ENCODE measurements around the gene MYO7B.

Gene MYO7B

GRCh38 chr2:127607399-127607908 is 72.0 kb downstream of the MYO7B start:
- in situ Hi-C loops (cut with MboI; ENCODE audit: low sequenced_read_pairs): no loop called here

GRCh38 chr2:127608061-127609030 is 72.9 kb downstream of the MYO7B start:
- in situ Hi-C loops (cut with MboI; ENCODE audit: low sequenced_read_pairs): no loop called here

GRCh38 chr2:127609031-127609751 is 73.7 kb downstream of the MYO7B start:
- in situ Hi-C loops (cut with MboI; ENCODE audit: low sequenced_read_pairs): no loop called here

- in situ Hi-C loops (cut with MboI; ENCODE audit: low sequenced_read_pairs): no loop called here
These were observed 74.3 kb downstream of the MYO7B start for GRCh38 chr2:127609818-127610217.

- in situ Hi-C loops (cut with MboI; ENCODE audit: low sequenced_read_pairs): no loop called here
These were observed 75.1 kb downstream of the MYO7B start for GRCh38 chr2:127610561-127610960.

- in situ Hi-C loops (cut with MboI; ENCODE audit: low sequenced_read_pairs): no loop called here
These were observed 75.8 kb downstream of the MYO7B start for GRCh38 chr2:127611076-127611925.

- in situ Hi-C loops (cut with MboI; ENCODE audit: low sequenced_read_pairs): no loop called here
These were observed 76.8 kb downstream of the MYO7B start for GRCh38 chr2:127612111-127612822.

- in situ Hi-C loops (cut with MboI; ENCODE audit: low sequenced_read_pairs): no loop called here
These were observed 78.8 kb downstream of the MYO7B start for GRCh38 chr2:127614246-127614645.

- in situ Hi-C loops (cut with MboI; ENCODE audit: low sequenced_read_pairs): no loop called here
These were observed 79.2 kb downstream of the MYO7B start for GRCh38 chr2:127614731-127615130.

- in situ Hi-C loops (cut with MboI; ENCODE audit: low sequenced_read_pairs): no loop called here
These were observed 80.2 kb downstream of the MYO7B start for GRCh38 chr2:127615511-127616166.

GRCh38 chr2:127618551-127619202 is 83.2 kb downstream of the MYO7B start:
- in situ Hi-C loops (cut with MboI; ENCODE audit: low sequenced_read_pairs): no loop called here

GRCh38 chr2:127619203-127619590 is 83.7 kb downstream of the MYO7B start:
- in situ Hi-C loops (cut with MboI; ENCODE audit: low sequenced_read_pairs): no loop called here

- in situ Hi-C loops (cut with MboI; ENCODE audit: low sequenced_read_pairs): no loop called here
These were observed 84.6 kb downstream of the MYO7B start for GRCh38 chr2:127619877-127620705.

GRCh38 chr2:127620866-127621265 is 85.4 kb downstream of the MYO7B start:
- in situ Hi-C loops (cut with MboI; ENCODE audit: low sequenced_read_pairs): no loop called here

GRCh38 chr2:127621981-127622431 is 86.5 kb downstream of the MYO7B start:
- in situ Hi-C loops (cut with MboI; ENCODE audit: low sequenced_read_pairs): no loop called here

- in situ Hi-C loops (cut with MboI; ENCODE audit: low sequenced_read_pairs): no loop called here
These were observed 87.3 kb downstream of the MYO7B start for GRCh38 chr2:127622561-127623387.

All from HL-60/S4 treated with phorbol 12-myristate 13-acetate at 8.2 ng/mL for 4 days and 3 days (cell line).